HL-60 (cell line): ENCODE results near the gene NPFF.

ENCODE experiments used
- CTCF ChIP-seq: IDR thresholded peaks from one replicate; pipeline ENCODE4 v1.5.1; 2011; ENCODE audit warnings: low read length, control low read depth, inconsistent platforms; ENCODE audit not compliant: insufficient read depth
- GABPA ChIP-seq: IDR thresholded peaks from 2 replicates; pipeline ENCODE4 v1.6.1; 2012; ENCODE audit warnings: low read depth
- POLR2AphosphoS5 ChIP-seq: IDR thresholded peaks from 2 replicates; pipeline ENCODE4 v1.6.1; 2012; ENCODE audit warnings: low read depth
- REST ChIP-seq: IDR thresholded peaks from 2 replicates; pipeline ENCODE4 v1.6.1; 2012; ENCODE audit warnings: low read depth; ENCODE audit not compliant: insufficient replicate concordance
- SPI1 ChIP-seq: IDR thresholded peaks from 2 replicates; pipeline ENCODE4 v1.6.1; 2012; ENCODE audit warnings: low read depth, mild to moderate bottlenecking, borderline replicate concordance

- TF ChIP-seq POLR2AphosphoS5: no peak
- TF ChIP-seq CTCF: no peak
- TF ChIP-seq REST: no peak
- no peak for TF ChIP-seq SPI1
- TF ChIP-seq GABPA: no peak
Measured at GRCh38 chr12:53513712-53514410, 6.6 kb upstream of the NPFF start.
